NCI-H2029 treated with DMSO at 0.1 percent for 48 hours (cell line): ENCODE measurements around the gene RSAD2.
"Not testable (repeated sequence)": the region's sequence is repeated elsewhere in the genome, so short reads cannot be mapped to it uniquely, and the experiment has no call there.

Experiments
- DNase-seq: peaks from one replicate; lab custom pipeline; 2025; lab: John Stamatoyannopoulos, UW

RSAD2 gene, protein sequence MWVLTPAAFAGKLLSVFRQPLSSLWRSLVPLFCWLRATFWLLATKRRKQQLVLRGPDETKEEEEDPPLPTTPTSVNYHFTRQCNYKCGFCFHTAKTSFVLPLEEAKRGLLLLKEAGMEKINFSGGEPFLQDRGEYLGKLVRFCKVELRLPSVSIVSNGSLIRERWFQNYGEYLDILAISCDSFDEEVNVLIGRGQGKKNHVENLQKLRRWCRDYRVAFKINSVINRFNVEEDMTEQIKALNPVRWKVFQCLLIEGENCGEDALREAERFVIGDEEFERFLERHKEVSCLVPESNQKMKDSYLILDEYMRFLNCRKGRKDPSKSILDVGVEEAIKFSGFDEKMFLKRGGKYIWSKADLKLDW

DNA sequence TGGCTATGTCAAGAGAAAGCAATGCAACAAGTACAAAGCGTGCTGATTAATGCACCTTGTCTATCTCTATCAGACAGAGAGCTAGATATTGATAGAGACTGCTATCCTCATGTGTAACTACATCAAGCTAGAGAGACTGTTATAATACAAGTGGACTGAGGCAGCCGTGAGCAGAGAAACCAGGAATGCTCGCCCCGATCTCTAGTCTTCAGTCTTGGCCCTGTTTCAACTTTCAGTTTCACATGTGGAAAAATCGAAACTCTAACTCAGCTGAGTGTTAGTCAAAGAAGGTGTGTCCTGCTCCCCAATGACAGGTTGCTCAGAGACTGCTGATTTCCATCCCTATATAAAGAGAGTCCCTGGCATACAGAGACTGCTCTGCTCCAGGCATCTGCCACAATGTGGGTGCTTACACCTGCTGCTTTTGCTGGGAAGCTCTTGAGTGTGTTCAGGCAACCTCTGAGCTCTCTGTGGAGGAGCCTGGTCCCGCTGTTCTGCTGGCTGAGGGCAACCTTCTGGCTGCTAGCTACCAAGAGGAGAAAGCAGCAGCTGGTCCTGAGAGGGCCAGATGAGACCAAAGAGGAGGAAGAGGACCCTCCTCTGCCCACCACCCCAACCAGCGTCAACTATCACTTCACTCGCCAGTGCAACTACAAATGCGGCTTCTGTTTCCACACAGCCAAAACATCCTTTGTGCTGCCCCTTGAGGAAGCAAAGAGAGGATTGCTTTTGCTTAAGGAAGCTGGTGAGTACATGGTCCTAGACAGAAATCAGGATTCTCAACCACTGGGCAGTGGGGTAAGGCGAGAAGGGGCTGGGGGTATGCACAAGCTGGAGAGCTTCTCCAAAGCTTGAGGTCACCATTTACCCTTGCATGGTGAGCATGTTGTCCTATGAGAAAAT is at the start of gene RSAD2:
TSS of gene RSAD2 (plus strand) at position 376 of the 903 bp plus-strand sequence. CDS start at position 400, 24 bp downstream.
- peak; percentile 75 for DNase-seq

DNA sequence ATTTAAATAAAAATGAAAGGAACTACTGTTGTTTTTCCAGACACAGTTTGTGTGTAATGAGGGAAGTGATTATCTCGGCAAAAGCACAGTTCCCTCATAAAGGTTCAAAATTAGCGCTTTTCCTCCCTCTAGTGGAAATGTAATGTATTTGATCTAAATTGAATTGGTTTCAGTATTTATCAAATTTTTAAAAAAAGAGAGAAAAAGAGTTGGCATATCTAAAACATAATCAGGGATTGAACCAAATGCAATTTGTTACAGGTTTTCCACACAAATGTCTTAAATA is 49.3 kb upstream of the RSAD2 start:
- DNase-seq: peak; percentile 3

DNA sequence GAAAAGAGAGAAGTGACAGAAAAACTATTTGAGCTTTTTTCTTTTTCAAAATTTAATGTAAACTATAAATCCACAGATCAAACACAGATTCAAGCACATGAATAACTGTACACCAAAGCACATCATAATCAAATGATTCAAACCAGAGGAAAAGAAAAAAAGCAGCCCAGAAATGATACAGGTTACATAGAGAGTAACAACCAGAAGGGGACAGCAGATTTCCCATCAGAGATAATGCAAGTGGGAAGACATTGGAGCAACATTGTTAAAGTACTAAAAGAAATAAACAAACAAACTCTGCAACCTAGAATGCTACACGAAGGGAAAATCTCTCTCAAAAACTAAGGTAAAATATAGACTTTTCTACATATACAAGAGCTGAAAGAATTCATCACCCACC is 46.3 kb upstream of the RSAD2 start:
- no peak for DNase-seq

DNA sequence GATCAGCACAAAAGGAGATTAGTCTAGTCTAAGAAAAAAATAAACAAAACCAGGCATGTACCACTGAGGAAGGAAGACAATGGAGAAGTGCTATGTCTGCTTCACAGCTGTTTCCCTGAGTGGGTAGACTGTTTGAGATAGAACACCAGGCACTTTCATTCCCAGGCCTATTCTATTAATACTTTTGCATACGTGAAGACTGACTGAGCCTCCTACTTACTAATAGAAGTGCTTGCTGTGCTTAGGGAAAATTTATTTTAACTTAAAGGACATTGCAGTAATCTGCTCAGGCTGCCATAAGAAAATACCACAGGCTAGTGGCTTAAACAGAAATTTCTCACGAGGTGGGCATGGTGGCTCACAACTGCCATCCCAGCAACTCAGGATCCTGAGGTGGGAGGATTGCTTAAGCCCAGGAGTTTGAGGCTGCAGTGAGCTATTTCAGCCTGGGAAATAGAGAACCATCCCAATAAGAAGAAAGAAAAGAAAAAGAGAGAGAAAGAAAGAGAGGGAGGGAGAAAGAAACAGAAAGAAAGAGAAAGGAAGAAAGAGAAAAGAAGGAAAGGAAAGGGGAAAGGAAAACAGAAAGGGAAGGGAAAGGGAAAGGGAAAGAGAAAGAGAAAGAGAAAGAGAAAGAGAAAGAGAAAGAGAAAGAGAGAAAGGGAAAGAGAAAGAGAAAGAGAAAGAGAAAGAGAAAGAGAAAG is 44.8 kb upstream of the RSAD2 start:
- no peak for DNase-seq

DNA sequence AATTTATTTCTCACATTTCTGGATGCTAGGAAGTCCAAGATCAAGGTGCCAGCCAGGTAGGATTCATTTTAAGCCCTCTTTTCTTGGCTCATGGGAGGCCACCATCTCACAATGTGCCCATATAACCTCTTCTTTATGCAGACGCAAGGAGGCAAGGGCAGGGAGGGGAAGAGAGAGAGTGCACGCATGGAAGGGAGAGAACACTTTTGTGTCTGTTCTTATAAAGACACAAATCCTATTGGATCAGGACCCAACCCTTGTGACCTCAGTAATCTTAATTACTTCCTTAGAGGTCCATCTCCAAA is 44.3 kb upstream of the RSAD2 start:
- no peak for DNase-seq

DNA sequence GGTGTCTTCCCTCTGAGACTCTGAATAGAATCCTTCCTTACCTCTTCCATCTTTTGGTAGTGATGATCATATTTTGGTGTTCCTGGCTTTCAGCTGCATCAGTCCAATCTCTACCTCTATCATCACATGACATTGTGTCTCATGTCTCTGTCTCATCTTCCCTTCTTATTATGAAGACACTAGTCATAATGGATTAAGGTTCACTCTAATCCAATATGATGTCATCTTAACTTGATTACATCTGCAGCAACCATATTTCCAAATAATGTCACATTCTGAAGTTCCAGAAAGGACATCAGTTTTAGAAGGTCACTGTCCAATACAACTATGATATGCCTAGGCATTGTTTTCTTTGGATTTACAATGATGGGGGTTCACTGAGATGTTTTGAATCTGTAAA is 43.4 kb upstream of the RSAD2 start:
- no peak for DNase-seq

DNA sequence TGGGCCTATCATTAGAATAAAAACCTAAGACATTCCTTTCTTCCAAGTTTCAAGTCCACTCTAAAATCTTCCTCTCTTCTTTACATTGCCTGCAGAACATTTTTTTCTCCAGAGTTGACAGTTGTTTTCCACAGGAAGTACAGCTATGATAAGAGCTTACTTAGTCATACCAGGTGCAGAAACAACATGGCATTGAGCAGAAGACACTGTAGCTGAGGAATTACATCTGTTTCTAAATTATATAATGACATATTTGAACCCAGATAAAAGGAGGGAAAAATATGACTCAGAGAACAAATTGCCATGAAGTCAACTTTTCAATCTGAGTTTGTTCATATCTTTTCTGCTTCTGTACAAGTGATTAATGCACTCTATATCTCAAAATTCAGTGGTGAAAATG is 42.1 kb upstream of the RSAD2 start:
- no peak for DNase-seq

DNA sequence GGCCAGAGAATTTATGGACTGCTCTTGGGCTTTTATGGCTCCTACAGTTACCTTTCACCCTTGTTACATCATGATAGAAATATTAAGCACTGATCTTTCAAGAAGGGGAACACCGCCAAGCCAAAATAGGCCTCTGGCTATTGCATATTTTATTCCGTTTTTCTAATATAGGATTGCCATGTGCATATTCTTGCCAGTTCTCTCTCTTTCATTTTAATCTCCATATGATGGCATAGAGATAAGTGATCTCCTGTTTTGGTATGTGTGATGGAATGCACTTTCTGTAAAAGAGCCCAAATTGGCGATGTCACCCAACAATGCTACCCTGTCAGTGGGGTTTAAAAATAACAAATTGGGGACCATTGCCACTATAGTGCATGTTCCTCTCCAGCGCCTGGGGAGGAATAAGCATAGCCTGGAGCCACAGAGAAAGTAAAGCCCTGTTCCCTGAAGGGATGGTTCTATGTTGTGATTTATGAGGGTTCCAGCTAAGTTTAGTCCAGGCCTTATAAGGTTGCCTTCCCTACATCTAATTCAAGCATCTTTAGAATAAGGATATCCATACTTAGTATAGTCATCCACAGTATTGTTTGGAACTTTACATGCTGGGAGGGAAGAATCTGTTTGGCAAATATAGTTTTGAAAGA is 38.8 kb upstream of the RSAD2 start:
- no peak for DNase-seq

DNA sequence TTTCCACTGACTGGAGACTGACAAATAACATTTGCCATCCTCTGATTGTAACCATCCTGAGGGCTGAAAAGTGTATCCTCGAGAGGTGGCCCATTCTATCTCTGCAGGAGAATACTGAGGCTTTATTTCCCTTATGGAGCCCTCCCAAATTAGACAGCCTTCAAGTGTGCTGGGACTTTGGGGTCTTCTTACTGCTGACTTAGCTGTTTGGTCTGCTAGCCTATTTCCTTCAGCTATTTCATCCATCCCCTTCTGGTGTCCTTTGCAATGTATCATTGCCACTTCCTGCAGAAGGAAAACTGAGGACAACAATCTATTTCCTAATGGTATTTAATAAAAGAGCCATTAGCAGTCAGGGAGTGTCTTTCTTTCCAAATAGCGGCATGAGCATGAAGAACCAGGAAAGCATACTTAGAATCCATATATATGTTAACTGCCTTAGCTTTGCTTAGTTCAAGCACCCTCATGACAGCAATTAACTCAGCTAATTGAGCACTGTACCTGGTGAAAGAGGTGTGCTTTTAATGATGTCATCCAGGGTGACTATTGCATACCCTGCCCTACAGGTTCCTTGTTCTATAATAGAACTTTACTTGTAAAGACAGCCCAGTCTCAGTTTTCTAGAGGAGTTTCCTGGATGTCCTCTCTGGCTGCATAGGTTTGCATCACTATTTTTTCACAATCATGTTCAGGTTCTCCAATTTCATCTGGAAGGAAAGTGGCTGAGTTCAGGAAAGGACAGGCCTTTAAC is 35.9 kb upstream of the RSAD2 start:
- no peak for DNase-seq

DNA sequence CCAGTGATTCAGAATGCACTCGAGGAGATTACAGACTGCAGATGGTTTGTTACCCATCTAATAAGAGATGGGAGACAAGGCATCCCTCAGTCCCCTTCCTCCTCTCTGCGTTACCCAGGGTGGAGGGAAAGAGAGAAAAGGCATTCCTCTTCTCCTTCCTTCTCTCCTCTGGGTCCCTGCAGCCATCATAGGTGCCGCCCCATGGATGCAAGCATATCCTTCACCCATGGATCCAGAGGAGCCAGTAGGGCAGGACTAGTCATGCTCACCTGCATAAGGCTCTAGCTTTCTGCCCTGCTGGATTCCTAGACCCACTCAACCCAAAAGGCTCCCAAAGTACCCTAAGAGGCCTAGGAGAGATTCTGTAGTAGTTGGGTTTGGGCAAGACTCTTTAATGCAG is 32.3 kb upstream of the RSAD2 start:
- no peak for DNase-seq

DNA sequence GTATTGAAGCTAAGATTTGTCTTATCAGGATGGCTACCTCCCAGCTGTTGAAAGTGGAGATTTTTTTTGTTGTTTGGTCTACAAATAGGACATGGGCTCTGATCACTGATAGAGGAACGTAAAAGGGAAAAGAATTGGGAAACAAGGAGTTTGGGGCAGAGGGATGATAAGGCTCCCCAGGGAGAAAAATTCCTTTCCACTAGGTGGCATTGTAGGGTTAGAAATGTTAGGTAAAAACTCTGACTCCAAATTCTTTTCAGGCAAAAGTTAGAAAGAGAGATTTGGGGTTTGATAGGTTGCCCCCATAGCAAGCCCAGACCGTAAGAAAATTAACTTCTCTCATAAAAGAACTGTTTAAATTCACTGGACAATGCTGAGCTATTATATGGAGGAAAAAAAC is 31.7 kb upstream of the RSAD2 start:
- DNase-seq: no peak

DNA sequence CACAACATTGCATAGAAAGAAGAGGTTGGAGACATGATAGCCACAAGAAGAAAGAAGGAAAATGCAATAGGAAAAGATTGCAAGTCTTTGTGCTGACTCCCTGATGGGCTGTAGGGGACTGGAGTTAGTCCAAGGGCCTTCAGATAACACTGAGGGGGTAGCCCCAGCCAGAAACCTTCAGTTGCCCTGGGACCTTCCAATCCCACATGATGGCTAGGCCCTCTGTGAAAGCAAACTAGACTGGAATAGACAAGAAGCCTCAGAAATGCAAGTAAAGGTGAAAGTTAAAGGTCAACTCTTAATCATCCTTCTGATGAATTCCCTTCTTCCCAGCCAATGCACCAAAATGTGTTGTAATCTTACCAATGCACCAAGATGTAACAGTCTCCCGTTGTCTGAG is 31.0 kb upstream of the RSAD2 start:
- DNase-seq: no peak

DNA sequence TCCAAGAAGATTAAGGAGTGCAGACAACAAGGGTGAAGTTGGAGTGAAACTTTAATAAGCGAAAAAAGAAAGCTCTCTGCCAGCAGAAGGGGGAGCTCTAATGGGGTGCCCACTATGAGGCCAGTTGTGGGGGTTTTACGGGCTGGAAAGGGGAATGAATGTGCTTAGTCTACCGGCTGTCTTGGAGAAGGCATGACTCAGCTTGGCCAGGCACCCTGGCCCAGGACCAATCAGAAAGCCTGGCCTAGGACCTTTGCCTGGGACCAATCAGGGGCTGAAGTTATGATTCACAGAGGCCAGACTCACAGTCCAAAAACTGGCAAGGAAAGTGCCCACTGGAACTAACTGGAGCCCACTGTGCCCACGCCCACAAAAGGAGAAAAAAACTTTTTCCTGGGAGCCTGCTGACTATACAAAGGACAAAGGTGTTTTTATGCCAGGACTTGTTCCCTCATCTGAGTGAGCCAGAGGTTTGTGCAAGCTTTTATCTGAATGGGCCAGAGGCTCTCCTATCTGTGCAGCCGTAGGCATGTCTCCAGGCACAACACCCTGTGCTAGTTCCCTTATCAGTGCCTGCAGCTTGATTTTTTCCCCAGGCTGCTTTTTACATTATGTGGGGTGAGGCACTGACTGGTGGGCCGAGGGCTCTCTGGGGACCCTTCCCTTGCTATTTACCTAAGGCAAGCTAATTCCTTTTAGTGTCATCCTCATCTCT is 30.5 kb upstream of the RSAD2 start:
- no peak for DNase-seq

DNA sequence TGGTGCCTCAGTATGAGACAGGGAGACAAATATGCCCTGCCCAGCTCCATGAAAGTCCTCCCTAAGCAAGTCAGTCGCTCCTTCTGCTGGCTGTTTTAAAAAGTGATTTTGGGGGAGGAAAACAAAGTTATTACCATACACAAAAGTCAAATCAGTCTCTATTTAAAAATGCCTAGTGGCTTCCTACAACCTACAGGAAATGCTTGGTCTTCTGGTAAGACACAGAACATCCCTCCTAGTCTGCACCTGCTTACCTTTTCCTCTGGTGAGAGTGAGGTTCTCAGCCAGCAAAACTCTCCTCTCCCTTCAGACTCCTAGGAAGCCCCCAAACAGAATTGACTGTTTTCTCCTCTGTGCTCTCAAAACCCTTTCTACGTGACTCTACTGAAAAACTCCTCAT is 25.4 kb upstream of the RSAD2 start:
- no peak for DNase-seq

DNA sequence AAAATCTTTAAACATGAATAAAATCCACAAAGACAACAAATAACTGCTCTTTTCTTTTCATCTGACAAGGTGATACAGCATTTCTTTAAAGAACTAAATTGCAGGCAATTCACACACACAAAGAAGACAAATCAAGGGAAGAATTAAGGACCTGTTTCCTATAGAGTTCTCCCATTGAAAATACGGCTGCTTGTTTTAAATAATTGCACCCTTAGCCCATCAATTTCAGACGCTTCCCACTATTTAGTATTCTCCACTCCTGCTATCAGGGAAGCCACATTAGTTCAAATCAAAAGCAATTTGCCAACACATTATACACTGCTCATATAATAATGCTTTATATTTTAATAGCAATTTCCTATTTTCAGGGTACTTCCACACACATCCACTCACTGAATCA is 23.2 kb upstream of the RSAD2 start:
- DNase-seq: no peak

DNA sequence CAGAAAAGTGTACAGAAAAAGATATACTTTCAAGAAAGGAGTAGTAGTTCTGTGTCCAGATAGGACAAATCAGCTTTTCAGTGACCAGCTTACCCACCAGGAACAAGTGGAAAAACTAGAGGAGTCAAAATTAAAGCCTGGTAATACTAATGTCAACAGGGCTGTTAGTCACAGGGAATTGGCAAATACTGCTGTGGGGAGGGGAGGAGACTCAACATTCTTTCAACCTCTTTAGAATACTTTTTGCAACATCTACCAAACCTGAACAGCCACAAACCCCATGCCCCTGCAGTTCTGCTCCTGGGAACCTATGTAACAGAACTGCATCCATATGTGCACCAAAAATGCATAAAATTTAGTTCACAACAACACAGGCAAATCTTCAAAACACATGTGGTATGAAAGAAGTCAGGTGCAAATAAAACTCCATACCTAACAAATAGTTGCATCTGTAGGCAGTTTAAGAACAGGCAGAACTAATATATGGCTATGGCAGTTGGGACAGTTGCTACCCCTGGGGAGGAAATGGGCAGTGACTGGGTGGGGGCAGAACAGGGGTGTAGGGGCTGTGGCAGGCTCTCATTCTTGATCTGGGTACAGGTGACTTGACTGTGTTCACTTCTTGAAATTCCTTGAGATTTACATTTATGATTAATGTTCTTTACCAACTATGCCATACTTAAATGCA is 21.6 kb upstream of the RSAD2 start:
- no peak for DNase-seq

DNA sequence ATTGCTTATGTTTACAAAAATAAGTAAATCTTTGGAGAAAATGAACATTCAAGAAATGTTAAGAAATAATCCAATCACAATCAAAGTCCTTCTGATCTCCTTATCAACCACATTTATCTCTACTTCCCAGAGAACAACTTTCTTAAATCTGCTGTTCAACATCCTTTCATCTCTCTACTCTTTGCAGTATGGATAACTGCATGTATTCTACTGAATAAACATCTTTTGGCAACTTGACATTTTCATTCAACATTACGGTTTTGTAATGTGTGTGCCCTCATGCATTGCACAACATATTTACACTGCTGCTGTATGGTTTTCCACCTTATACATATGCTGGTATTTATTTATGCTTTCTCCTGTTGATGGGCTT is 21.0 kb upstream of the RSAD2 start:
- no peak for DNase-seq

DNA sequence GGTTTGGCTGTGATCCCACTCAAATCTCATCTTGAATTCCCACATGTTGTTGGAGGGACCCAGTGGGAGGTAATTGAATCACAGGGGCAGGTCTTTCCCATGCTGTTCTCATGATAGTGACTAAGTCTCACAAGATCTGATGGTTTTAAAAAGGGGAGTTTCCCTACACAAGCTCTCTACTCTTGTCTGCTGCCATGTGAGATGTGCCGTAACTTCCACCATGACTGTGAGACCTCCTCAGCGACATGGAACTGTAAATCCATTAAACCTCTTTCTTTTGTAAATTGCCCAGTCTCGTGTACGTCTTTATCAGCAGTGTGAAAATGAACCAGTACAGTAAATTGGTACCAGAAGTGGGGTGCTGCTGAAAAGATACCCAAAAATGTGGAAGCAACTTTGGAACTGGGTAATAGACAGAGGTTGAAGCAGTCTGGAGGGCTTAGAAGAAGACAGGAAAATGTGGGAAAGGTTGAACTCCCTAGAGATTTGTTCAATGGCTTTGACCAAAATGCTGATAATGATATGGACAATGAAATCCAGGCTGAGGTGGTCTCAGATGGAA is 19.0 kb upstream of the RSAD2 start:
- DNase-seq: not testable (repeated sequence)

DNA sequence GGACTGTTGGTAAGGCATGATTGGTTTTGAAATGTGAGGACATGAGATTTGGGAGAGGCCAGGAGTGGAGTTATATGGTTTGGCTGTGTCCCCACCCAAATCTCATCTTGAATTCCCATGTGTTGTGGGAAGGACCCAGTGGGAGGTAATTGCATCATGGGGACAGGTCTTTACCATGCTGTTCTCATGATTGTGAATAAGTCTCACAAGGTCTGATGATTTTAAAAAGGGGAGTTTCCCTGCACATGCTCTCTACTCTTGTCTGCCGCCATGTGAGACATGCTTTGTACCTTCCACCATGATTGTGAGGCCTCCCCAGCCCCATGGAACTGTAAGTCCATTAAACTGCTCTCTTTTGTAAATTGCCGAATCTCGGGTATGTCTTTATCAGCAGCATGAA is 17.3 kb upstream of the RSAD2 start:
- DNase-seq: no peak

DNA sequence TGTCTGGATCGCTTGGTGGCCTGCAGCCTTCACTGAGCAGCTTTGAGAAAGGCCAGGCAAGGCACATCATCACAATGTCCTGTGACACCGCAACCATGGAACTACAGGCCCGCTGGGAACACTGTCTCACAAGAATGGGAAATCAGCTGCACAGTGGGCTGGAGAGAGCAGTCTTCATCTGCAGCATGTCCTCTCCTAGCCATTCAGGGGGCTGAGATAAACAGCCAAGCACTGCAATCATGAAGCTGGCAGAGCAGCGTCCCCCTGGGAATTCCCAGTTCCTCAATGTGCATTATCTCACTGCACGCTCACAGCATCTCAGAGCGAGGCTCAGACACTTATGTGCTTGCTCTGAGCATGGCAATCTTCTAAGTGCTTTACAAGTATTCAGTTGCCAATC is 13.8 kb upstream of the RSAD2 start:
- no peak for DNase-seq
